Neural progenitor cell (in vitro differentiated cells): Measurements from ENCODE around the gene MANBA. TPM values are rescaled to one million over a fixed set of nuclear protein-coding genes. Genes with fewer than 3 reads are reported as not detected.

ENCODE experiments used
- DNase-seq: peaks from one replicate; pipeline ENCODE4 v3.0.0-alpha.2; 2016; ENCODE audit warnings: low spot score
- H2AFZ ChIP-seq: fragments of 200-600 bp; sonication (generic); replicated peaks from 2 replicates; pipeline ENCODE4 v1.6.1; 2016; ENCODE audit warnings: antibody characterized with exemption
- H3F3A ChIP-seq: fragments of 200-600 bp; sonication (generic); 2 replicates; pipeline ENCODE4 v1.6.1; 2016; ENCODE audit warnings: antibody characterized with exemption, low read depth
- H3K27ac ChIP-seq: fragments of 200-600 bp; sonication (generic); 2 replicates; pipeline ENCODE4 v1.5.1; 2016; ENCODE audit warnings: mild to moderate bottlenecking
- H3K27me3 ChIP-seq: fragments of 200-600 bp; sonication (generic); 2 replicates; pipeline ENCODE4 v1.6.1; 2016; ENCODE audit warnings: mild to moderate bottlenecking, moderate library complexity
- H3K36me3 ChIP-seq: fragments of 200-600 bp; sonication (generic); 2 replicates; pipeline ENCODE4 v1.5.1; 2016
- H3K4me1 ChIP-seq: fragments of 200-600 bp; sonication (generic); 2 replicates; pipeline ENCODE4 v1.6.1; 2016; ENCODE audit warnings: mixed run types
- H3K4me2 ChIP-seq: fragments of 200-600 bp; sonication (generic); 2 replicates; pipeline ENCODE4 v1.6.1; 2016
- H3K4me3 ChIP-seq: fragments of 200-600 bp; sonication (generic); 2 replicates; pipeline ENCODE4 v1.5.1; 2016
- H3K79me2 ChIP-seq: fragments of 200-600 bp; sonication (generic); 2 replicates; pipeline ENCODE4 v1.6.1; 2016; ENCODE audit warnings: low read depth
- H3K9ac ChIP-seq: fragments of 200-600 bp; sonication (generic); 2 replicates; pipeline ENCODE4 v1.6.1; 2016
- H3K9me3 ChIP-seq: fragments of 200-600 bp; sonication (generic); 2 replicates; pipeline ENCODE4 v1.5.1; 2016; ENCODE audit warnings: low read depth
- H4K20me1 ChIP-seq: fragments of 200-600 bp; sonication (generic); 2 replicates; pipeline ENCODE4 v1.6.1; 2016; ENCODE audit warnings: low read depth
- H3K27ac Mint-ChIP-seq: 3 replicates; pipeline ENCODE4 v1.8.0; 2021; ENCODE audit warnings: mixed read lengths
- H3K27me3 Mint-ChIP-seq: 2 replicates; pipeline ENCODE4 v1.8.0; 2022; ENCODE audit warnings: low read depth, mild to moderate bottlenecking, inconsistent platforms, moderate library complexity, mixed read lengths; ENCODE audit not compliant: insufficient read depth
- H3K36me3 Mint-ChIP-seq: 3 replicates; pipeline ENCODE4 v1.8.0; 2021; ENCODE audit warnings: mixed read lengths
- H3K4me1 Mint-ChIP-seq: 3 replicates; pipeline ENCODE4 v1.8.0; 2021; ENCODE audit warnings: mixed read lengths
- H3K4me3 Mint-ChIP-seq: 3 replicates; pipeline ENCODE4 v1.8.0; 2021; ENCODE audit warnings: mild to moderate bottlenecking, moderate library complexity, mixed read lengths
- H3K9me3 Mint-ChIP-seq: 3 replicates; pipeline ENCODE4 v1.8.0; 2020; ENCODE audit warnings: mixed read lengths
- EZH2 ChIP-seq: fragments of 200-600 bp; sonication (generic); IDR thresholded peaks from 2 replicates; pipeline ENCODE4 v1.6.1; 2017; ENCODE audit warnings: antibody characterized with exemption, mild to moderate bottlenecking, moderate library complexity
- EZH2phosphoT487 ChIP-seq: fragments of 200-600 bp; sonication (generic); IDR thresholded peaks from 2 replicates; pipeline ENCODE4 v1.6.1; 2017; ENCODE audit warnings: antibody characterized with exemption
- total RNA-seq: library from RNA; depleted of rRNA; stranded (reverse); fragments of >200 nt; gene quantifications from 2 replicates; pipeline ENCODE4 v1.2.3, GENCODE V29; 2015; ENCODE audit warnings: low replicate concordance
- TF ChIP-seq, protein P1 (sequence below): fragments of 200-600 bp; sonication (generic); IDR thresholded peaks from 2 replicates; pipeline ENCODE4 v1.5.1; 2017; ENCODE audit warnings: antibody characterized with exemption, mild to moderate bottlenecking

Gene MANBA
- total RNA-seq, 1 donor from 2014 or later, result 53.4 TPM

DNA sequence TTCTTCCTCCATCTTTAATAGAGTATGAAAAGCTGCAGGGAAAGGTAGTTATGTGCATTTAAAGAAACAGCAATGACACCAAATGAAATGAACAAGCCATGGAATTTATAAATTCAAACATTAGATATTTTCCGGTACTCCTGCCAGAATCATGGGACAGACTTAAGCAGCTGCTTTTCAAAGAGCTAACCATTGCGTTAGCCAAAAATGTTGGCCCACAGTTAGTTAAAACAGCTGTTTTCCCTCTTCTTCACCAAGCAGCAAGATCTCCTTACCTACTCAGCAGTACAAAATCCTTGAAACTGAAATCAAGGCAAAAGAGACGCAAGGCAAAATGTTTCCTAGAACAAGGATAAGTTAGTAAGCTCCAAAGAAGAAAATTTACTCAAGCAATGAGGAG lies 64.0 kb downstream of the MANBA start:
- Histone ChIP-seq H3K4me2 (no peak overlapping the region), H3K9me3 (no peaks in the 10 kb centered on the region), H3K36me3 (no peaks in the 10 kb centered on the region), H3F3A (no peaks in the 10 kb centered on the region), H3K27ac (peak overlapping the region; percentile 20), H3K4me1 (no peaks in the 10 kb centered on the region), H2AFZ (no peak overlapping the region), H3K79me2 (no peaks in the 10 kb centered on the region), H3K27me3 (no peaks in the 10 kb centered on the region), H4K20me1 (no peaks in the 10 kb centered on the region), H3K9ac (no peak overlapping the region), H3K4me3 (no peak overlapping the region)
- Mint-ChIP-seq H3K27me3 (no peaks in the 10 kb centered on the region), H3K9me3 (peaks cover 3% of the 10 kb centered on the region), H3K36me3 (peaks cover 9% of the 10 kb centered on the region), H3K27ac (no peak overlapping the region), H3K4me3 (no peak overlapping the region), H3K4me1 (peaks cover 9% of the 10 kb centered on the region)
- no peak for DNase-seq
- no peak for TF ChIP-seq EZH2

DNA sequence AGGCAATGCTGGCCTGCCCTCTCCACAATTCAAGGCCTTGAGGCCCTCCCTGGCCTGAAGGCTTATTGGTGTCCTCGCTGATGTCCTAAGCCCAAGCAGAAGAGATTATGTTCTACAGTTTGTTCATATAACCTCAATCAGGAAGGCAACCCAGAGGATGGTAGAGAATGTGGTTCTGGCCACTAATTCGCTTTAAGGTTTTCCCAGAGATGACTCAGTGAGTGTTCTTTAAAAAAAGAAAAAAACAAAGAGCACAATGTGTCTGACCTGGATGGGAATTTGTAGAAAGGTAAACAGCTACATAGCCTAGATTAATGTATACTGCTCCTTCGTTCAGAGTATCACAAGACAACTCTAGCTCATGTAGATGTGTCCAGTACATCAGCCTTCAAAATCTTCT lies 66.0 kb downstream of the MANBA start:
- Histone ChIP-seq H3K4me3 (no peak overlapping the region), H3K9ac (no peak overlapping the region), H3K27me3 (no peaks in the 10 kb centered on the region), H3K9me3 (no peaks in the 10 kb centered on the region), H4K20me1 (no peaks in the 10 kb centered on the region), H3K79me2 (no peaks in the 10 kb centered on the region), H3F3A (no peaks in the 10 kb centered on the region), H3K36me3 (peaks cover 4% of the 10 kb centered on the region), H3K4me1 (no peaks in the 10 kb centered on the region), H2AFZ (no peak overlapping the region), H3K4me2 (no peak overlapping the region), H3K27ac (no peak overlapping the region)
- no peak overlapping the region for H3K4me3 Mint-ChIP-seq
- no peak for TF ChIP-seq EZH2
- no peak for TF ChIP-seq EZH2phosphoT487
- TF ChIP-seq, protein P1, sequence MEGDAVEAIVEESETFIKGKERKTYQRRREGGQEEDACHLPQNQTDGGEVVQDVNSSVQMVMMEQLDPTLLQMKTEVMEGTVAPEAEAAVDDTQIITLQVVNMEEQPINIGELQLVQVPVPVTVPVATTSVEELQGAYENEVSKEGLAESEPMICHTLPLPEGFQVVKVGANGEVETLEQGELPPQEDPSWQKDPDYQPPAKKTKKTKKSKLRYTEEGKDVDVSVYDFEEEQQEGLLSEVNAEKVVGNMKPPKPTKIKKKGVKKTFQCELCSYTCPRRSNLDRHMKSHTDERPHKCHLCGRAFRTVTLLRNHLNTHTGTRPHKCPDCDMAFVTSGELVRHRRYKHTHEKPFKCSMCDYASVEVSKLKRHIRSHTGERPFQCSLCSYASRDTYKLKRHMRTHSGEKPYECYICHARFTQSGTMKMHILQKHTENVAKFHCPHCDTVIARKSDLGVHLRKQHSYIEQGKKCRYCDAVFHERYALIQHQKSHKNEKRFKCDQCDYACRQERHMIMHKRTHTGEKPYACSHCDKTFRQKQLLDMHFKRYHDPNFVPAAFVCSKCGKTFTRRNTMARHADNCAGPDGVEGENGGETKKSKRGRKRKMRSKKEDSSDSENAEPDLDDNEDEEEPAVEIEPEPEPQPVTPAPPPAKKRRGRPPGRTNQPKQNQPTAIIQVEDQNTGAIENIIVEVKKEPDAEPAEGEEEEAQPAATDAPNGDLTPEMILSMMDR, result no peak
- no peaks in the 10 kb centered on the region for H3K9me3 Mint-ChIP-seq
- no peaks in the 10 kb centered on the region for H3K27me3 Mint-ChIP-seq
- peaks cover 9% of the 10 kb centered on the region for H3K4me1 Mint-ChIP-seq
- H3K36me3 Mint-ChIP-seq, result peaks cover 6% of the 10 kb centered on the region
- DNase-seq, result no peak
- H3K27ac Mint-ChIP-seq, result no peak overlapping the region

DNA sequence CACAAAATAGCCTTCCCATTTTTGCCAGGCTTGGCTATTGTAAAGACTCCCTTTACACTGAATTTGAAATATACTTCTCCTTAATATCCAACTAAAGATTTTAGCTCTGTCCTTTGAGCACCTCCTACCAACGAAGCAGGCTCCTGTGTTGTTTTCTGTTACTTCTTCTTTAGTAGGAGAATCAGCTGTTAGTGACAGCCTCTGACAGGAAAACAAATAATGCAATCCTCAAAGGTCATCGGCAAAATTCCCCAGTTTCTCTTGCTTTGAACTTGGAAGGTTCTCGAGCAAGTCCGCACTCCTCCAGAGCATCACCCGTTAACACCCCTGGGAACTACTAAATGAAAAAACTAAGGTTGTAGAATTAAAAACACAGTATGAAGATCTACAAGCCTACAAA lies 66.9 kb downstream of the MANBA start:
- Mint-ChIP-seq H3K36me3 (peaks cover 6% of the 10 kb centered on the region), H3K4me1 (peaks cover 9% of the 10 kb centered on the region), H3K9me3 (no peaks in the 10 kb centered on the region), H3K27me3 (no peaks in the 10 kb centered on the region), H3K4me3 (no peak overlapping the region), H3K27ac (no peak overlapping the region)
- Histone ChIP-seq H3K4me1 (no peaks in the 10 kb centered on the region), H3K9ac (no peak overlapping the region), H3K9me3 (no peaks in the 10 kb centered on the region), H2AFZ (no peak overlapping the region), H3F3A (no peaks in the 10 kb centered on the region), H3K79me2 (no peaks in the 10 kb centered on the region), H3K27me3 (no peaks in the 10 kb centered on the region), H3K27ac (no peak overlapping the region), H4K20me1 (no peaks in the 10 kb centered on the region), H3K36me3 (peaks cover 7% of the 10 kb centered on the region), H3K4me2 (no peak overlapping the region), H3K4me3 (no peak overlapping the region)
- no peak for DNase-seq
- TF ChIP-seq, protein P1, result no peak
- no peak for TF ChIP-seq EZH2phosphoT487
- TF ChIP-seq EZH2, result no peak

DNA sequence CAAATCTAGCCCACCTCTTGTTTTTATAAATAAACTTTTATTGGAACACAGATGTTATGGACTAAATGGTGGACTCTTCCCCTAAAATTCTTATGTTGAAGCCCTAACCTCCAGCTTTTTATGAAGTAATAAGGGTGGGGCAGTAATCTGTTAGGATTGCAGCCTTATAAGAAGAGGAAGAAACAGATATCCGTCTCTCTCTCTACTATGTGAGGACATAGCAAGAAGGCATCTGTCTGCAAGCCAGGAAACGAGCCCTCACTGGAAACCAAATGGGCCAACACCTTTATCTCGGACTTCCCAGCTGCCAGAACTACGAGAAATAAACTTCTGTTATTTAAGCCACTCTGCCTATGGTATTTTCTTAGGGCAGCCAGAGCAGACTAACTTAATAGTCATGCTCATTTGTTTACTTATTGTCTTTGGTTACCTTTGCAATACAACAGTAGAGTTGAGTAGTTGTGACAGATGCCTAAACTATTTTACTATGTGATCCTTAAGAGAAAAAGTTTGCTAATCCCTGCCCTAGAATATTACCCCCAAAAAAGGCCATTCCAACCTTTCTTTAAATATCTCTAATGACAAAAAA lies 67.4 kb downstream of the MANBA start:
- Histone ChIP-seq H3F3A (no peaks in the 10 kb centered on the region), H3K9me3 (no peaks in the 10 kb centered on the region), H2AFZ (no peak overlapping the region), H3K27me3 (no peaks in the 10 kb centered on the region), H4K20me1 (no peaks in the 10 kb centered on the region), H3K4me1 (no peaks in the 10 kb centered on the region), H3K27ac (no peak overlapping the region), H3K36me3 (peaks cover 7% of the 10 kb centered on the region), H3K9ac (no peak overlapping the region), H3K79me2 (no peaks in the 10 kb centered on the region), H3K4me3 (no peak overlapping the region), H3K4me2 (no peak overlapping the region)
- no peaks in the 10 kb centered on the region for H3K9me3 Mint-ChIP-seq
- TF ChIP-seq EZH2phosphoT487, result no peak
- TF ChIP-seq, protein P1, result no peak
- no peak for TF ChIP-seq EZH2
- DNase-seq, result no peak
- no peak overlapping the region for H3K4me3 Mint-ChIP-seq
- no peak overlapping the region for H3K27ac Mint-ChIP-seq
- no peaks in the 10 kb centered on the region for H3K27me3 Mint-ChIP-seq
- H3K36me3 Mint-ChIP-seq, result peaks cover 6% of the 10 kb centered on the region
- peaks cover 9% of the 10 kb centered on the region for H3K4me1 Mint-ChIP-seq
